H54 (cell line): ENCODE results near the gene PCDHB7.
"Not testable (repeated sequence)": the region's sequence is repeated elsewhere in the genome, so short reads cannot be mapped to it uniquely, and the experiment has no call there.

Experiments
- DNase-seq: peaks from one replicate; pipeline ENCODE4 v3.0.0; 2011; ENCODE audit warnings: low spot score, mixed read lengths; ENCODE audit not compliant: insufficient read length
- FAIRE-seq: peaks from 3 replicates; lab custom pipeline; 2011; peaks lifted over from hg19 to GRCh38; lab: Jason Lieb, UNC
- POLR2A ChIP-seq: IDR thresholded peaks from 2 replicates; pipeline ENCODE4 v1.6.1; 2011; ENCODE audit warnings: low read depth, mild to moderate bottlenecking, low read length

Gene PCDHB7

DNA sequence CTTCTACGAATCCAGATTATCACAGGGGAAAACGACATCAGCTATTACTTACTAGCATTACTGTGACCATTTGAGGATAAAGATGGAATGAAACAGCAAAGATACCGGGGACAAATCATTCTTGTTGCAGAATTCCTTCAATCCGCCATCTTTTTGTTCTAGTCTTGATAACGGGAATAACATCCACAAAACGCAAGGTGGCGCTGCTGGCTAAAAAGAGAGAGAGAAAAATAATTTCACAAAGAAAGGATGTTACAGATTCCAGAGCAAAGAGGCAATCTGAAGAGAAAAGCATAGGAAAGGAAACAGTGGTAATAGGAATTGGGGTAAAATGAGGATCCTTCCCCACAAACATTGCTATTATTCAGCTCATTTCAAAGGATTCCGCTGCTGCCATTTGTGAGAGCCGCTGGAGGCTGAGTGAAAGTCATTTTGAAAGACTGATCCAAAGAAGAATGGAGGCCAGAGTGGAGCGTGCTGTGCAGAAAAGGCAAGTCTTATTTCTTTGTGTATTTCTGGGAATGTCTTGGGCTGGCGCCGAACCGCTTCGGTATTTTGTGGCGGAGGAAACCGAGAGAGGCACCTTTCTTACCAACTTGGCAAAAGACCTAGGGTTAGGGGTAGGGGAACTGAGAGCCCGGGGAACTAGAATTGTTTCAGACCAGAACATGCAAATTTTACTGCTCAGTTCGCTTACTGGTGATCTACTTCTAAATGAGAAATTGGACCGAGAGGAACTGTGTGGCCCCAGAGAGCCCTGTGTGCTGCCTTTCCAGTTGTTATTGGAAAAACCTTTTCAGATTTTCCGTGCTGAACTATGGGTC is at the start of gene PCDHB7:
TSS of gene PCDHB7 (plus strand) at position 264 of the 824 bp plus-strand sequence. CDS start at position 456, 192 bp downstream.
- DNase-seq (peak; percentile 51), FAIRE-seq (peak; percentile 93)
- TF ChIP-seq POLR2A: no peak

DNA sequence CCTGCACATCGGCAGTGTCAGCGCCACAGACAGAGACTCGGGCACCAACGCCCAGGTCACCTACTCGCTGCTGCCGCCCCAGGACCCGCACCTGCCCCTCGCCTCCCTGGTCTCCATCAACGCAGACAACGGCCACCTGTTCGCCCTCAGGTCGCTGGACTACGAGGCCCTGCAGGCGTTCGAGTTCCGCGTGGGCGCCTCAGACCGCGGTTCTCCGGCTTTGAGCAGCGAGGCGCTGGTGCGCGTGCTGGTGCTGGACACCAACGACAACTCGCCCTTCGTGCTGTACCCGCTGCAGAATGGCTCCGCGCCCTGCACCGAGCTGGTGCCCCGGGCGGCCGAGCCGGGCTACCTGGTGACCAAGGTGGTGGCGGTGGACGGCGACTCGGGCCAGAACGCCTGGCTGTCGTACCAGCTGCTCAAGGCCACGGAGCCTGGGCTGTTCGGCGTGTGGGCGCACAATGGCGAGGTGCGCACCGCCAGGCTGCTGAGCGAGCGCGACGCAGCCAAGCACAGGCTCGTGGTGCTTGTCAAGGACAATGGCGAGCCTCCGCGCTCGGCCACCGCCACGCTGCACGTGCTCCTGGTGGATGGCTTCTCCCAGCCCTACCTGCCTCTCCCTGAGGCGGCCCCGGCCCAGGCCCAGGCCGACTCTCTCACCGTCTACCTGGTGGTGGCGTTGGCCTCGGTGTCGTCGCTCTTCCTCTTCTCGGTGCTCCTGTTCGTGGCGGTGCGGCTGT is 48.9 kb upstream of the PCDHB7 start:
- not testable (repeated sequence) for DNase-seq, FAIRE-seq

DNA sequence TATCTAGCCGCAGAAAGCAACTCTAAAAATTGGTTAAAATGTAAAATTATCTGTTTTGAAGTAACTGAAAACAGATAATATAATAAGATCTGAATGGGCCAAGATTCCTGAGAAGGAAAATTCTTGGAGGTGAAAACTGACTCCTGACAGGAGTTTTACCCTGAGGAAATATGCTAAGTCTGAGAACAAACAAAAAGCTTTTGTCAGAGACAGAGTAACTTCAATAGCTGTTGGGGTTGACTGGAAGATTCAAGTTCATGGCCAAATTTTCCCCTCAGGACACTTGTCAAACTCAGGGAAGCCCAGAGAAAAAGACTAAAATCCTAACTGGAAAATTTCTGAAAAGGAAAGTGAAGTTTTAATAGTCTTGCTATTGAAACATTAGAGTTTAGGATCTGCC is 45.1 kb upstream of the PCDHB7 start:
- no peak for DNase-seq
- no peak for FAIRE-seq
- TF ChIP-seq POLR2A: no peak

DNA sequence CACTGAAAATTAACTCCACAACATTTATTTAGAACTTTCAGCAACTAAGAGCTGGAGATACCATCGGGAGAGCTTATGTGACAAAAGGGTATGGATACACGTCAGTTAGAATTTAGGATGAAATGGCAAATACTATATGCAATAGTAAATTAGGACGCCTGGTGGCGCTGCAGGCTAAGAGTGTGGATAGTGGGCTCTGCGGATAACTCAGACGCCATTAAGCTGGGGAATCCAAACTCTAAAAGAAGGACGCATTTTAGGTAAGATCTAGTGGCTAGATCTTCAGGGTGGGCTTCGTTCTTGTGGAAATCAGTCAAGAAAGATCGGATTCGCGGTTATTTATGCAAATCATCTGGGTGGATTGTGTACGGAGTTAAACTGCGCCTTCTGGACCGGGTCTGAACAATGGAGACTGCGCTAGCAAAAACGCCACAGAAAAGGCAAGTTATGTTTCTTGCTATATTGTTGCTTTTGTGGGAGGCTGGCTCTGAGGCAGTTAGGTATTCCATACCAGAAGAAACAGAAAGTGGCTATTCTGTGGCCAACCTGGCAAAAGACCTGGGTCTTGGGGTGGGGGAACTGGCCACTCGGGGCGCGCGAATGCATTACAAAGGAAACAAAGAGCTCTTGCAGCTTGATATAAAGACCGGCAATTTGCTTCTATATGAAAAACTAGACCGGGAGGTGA is 37.3 kb upstream of the PCDHB7 start, which contains the start of gene PCDHB5:
TSS of gene PCDHB5 (plus strand) at position 177 of the 688 bp plus-strand sequence. CDS start at position 406, 229 bp downstream.
- FAIRE-seq (peak; percentile 89), DNase-seq (peak; percentile 35)
- TF ChIP-seq POLR2A: no peak

DNA sequence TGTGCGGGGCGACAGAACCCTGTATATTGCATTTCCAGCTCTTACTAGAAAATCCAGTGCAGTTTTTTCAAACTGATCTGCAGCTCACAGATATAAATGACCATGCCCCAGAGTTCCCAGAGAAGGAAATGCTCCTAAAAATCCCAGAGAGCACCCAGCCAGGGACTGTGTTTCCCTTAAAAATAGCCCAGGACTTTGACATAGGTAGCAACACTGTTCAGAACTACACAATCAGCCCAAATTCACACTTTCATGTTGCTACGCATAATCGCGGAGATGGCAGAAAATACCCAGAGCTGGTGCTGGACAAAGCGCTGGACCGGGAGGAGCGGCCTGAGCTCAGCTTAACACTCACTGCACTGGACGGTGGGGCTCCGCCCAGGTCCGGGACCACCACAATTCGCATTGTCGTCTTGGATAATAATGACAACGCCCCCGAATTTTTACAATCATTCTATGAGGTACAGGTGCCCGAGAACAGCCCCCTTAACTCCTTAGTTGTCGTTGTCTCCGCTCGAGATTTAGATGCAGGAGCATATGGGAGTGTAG is 36.7 kb upstream of the PCDHB7 start:
- FAIRE-seq (no peak), DNase-seq (no peak)
- no peak for TF ChIP-seq POLR2A

DNA sequence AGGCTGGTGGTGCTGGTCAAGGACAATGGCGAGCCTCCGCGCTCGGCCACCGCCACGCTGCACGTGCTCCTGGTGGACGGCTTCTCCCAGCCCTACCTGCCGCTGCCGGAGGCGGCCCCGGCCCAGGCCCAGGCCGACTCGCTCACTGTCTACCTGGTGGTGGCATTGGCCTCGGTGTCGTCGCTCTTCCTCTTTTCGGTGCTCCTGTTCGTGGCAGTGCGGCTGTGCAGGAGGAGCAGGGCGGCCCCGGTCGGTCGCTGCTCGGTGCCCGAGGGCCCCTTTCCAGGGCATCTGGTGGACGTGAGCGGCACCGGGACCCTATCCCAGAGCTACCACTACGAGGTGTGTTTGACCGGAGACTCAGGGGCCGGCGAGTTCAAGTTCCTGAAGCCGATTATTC is 35.1 kb upstream of the PCDHB7 start:
- not testable (repeated sequence) for DNase-seq, FAIRE-seq

DNA sequence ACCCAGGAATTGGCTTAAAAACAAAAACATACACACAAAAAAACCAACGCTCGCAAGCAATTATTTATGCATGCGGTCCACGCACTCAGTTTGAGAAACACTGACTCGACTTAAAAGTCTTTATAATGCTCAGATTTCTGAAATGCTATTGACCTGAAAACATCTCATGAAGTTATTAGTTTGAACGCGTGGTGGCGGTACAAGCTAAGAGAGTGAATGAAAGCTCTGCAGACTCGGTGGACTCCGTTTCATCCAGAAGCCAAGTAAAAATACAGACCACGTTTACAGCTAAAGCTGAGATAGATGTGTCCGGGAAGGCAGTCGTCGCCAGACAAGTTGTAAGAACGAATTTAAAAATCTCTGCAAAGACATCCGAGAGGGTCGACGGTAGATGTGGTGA is 22.6 kb upstream of the PCDHB7 start, which contains the start of gene PCDHB6:
TSS of gene PCDHB6 (plus strand) at position 246 of the 400 bp plus-strand sequence. CDS start 201 bp downstream, outside the sequence.
- TF ChIP-seq POLR2A: no peak
- no peak for DNase-seq
- no peak for FAIRE-seq

DNA sequence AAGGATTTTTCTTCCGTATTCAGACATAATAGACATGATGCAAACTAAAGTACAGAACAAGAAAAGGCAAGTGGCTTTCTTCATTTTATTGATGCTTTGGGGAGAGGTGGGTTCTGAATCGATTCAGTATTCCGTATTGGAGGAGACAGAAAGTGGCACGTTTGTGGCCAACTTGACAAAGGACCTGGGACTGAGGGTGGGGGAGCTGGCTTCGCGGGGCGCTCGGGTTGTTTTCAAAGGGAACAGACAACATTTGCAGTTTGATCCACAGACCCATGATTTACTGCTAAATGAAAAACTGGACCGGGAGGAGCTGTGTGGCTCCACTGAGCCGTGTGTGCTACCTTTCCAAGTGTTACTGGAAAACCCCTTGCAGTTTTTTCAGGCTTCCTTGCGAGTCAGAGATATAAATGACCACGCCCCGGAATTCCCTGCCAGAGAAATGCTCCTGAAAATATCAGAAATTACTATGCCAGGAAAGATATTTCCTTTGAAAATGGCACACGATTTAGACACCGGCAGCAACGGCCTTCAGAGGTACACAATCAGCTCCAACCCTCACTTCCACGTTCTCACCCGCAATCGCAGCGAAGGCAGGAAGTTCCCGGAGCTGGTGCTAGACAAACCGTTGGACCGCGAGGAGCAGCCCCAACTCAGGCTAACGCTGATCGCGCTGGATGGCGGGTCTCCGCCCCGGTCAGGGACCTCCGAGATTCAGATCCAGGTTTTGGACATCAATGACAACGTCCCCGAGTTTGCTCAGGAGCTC is 22.0 kb upstream of the PCDHB7 start:
- DNase-seq: no peak
- no peak for FAIRE-seq
- TF ChIP-seq POLR2A: no peak

DNA sequence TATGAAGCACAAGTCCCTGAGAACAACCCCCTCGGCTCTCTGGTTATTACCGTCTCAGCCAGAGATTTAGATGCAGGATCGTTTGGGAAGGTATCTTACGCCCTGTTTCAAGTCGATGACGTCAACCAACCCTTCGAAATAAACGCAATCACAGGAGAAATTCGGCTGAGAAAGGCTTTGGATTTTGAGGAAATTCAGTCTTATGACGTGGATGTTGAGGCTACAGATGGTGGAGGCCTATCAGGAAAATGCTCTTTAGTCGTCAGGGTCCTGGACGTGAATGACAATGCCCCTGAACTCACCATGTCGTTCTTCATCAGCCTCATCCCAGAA is 21.5 kb upstream of the PCDHB7 start:
- no peak for FAIRE-seq
- DNase-seq: no peak
- TF ChIP-seq POLR2A: no peak

DNA sequence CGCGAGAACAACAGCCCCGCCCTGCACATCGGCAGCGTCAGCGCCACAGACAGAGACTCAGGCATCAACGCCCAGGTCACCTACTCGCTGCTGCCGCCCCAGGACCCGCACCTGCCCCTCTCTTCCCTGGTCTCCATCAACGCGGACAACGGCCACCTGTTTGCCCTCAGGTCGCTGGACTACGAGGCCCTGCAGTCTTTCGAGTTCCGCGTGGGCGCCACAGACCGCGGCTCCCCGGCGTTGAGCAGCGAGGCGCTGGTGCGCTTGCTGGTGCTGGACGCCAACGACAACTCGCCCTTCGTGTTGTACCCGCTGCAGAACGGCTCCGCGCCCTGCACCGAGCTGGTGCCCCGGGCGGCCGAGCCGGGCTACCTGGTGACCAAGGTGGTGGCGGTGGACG is 20.8 kb upstream of the PCDHB7 start:
- FAIRE-seq, DNase-seq: not testable (repeated sequence)

DNA sequence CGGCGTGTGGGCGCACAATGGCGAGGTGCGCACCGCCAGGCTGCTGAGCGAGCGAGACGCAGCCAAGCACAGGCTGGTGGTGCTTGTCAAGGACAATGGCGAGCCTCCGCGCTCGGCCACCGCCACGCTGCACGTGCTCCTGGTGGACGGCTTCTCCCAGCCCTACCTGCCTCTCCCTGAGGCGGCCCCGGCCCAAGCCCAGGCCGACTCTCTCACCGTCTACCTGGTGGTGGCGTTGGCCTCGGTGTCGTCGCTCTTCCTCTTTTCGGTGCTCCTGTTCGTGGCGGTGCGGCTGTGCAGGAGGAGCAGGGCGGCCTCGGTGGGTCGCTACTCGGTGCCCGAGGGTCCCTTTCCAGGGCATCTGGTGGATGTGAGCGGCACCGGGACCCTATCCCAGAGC is 20.3 kb upstream of the PCDHB7 start:
- not testable (repeated sequence) for FAIRE-seq, DNase-seq

DNA sequence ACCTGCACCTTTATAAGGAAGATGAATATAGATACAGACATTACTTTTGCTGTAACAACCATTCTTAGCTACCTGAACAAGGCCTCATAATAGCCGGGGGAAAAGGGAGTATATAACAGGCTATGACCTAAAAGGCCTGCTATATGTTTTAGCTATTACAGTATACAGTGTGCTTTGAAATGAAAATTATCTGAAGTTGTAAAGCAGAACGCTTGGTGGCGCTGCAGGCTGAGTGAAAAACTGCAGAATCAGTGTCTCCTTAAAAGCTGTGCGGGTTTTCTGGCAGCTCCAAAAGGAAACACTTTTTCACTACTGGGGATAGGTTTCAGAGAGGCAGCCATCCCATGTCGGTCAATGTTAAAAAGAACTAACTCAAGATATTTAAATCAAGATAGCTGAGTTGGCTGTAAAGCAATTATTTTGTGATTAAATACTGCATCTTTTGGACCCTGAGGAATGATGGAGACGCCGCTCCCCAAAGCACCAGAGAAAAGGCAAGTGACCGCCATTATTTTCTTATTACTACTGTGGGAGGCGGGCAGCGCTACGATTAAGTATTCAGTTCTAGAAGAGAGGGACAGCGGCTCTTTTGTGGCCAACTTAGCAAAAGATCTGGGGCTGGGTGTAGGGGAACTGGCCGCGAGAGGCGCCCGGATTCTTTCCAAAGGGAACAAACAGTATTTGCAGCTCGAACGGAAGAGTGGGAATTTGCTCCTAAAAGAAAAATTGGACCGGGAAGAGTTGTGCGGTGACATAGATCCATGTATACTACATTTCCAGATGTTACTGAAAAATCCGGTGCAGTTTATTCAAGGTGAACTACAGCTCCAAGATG is 16.7 kb upstream of the PCDHB7 start:
- TF ChIP-seq POLR2A: no peak
- DNase-seq (peak; percentile 67), FAIRE-seq (peak; percentile 87)

DNA sequence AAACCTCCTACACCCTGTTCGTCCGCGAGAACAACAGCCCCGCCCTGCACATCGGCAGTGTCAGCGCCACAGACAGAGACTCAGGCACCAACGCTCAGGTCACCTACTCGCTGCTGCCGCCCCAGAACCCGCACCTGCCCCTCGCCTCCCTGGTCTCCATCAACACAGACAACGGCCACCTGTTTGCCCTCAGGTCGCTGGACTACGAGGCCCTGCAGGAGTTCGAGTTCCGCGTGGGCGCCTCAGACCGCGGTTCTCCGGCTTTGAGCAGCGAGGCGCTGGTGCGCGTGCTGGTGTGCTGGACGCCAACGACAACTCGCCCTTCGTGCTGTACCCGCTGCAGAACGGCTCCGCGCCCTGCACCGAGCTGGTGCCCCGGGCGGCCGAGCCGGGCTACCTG is 15.1 kb upstream of the PCDHB7 start:
- not testable (repeated sequence) for FAIRE-seq, DNase-seq

DNA sequence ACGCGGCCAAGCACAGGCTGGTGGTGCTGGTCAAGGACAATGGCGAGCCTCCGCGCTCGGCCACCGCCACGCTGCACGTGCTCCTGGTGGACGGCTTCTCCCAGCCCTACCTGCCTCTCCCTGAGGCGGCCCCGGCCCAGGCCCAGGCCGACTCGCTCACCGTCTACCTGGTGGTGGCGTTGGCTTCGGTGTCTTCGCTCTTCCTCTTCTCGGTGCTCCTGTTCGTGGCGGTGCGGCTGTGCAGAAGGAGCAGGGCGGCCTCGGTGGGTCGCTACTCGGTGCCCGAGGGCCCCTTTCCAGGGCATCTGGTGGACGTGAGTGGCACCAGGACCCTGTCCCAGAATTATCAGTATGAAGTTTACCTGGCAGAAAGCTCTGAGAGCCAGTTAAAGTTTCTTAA is 14.5 kb upstream of the PCDHB7 start:
- not testable (repeated sequence) for FAIRE-seq, DNase-seq

DNA sequence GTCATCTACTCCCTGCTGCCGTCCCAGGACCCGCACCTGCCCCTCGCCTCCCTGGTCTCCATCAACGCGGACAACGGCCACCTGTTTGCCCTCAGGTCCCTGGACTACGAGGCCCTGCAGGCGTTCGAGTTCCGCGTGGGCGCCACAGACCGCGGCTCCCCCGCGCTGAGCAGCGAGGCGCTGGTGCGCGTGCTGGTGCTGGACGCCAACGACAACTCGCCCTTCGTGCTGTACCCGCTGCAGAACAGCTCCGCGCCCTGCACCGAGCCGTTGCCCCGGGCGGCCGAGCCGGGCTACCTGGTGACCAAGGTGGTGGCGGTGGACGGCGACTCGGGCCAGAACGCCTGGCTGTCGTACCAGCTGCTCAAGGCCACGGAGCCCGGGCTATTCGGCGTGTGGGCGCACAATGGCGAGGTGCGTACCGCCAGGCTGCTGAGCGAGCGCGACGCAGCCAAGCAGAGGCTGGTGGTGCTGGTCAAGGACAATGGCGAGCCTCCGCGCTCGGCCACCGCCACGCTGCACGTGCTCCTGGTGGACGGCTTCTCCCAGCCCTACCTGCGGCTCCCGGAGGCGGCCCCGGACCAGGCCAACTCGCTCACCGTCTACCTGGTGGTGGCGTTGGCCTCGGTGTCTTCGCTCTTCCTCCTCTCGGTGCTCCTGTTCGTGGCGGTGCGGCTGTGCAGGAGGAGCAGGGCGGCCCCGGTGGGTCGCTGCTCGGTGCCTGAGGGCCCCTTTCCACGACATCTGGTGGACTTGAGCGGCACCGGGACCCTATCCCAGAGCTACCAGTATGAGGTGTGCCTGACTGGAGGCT is 2.1 kb downstream of the PCDHB7 start:
- not testable (repeated sequence) for FAIRE-seq, DNase-seq
